Brain microvascular endothelial cell (primary cell): ENCODE data around the gene PPP2R1B.
A peak's percentile ranks its signal among the peaks of the same experiment; 100 is the strongest.

Source experiments
- DNase-seq: peaks from one replicate; pipeline ENCODE4 v3.0.0-alpha.2; 2020
- H3K27ac ChIP-seq: fragments of 250-450 bp; sonication (Bioruptor Pico); 2 replicates; pipeline ENCODE4 v1.5.1; 2020; ENCODE audit warnings: mild to moderate bottlenecking, moderate library complexity
- H3K27me3 ChIP-seq: fragments of 250-450 bp; sonication (Bioruptor Pico); replicated peaks from 2 replicates; pipeline ENCODE4 v1.5.1; 2020; ENCODE audit warnings: mild to moderate bottlenecking
- H3K36me3 ChIP-seq: fragments of 250-450 bp; sonication (Bioruptor Pico); replicated peaks from 2 replicates; pipeline ENCODE4 v1.5.1; 2020; ENCODE audit warnings: mild to moderate bottlenecking
- H3K4me3 ChIP-seq: 2 replicates; pipeline ENCODE4 v1.5.1; 2011; ENCODE audit warnings: low read depth, mild to moderate bottlenecking, control low read depth, low read length, moderate library complexity
- CTCF ChIP-seq: IDR thresholded peaks from 2 replicates; pipeline ENCODE4 v1.5.1; 2011; ENCODE audit warnings: low read depth, mild to moderate bottlenecking, moderate library complexity, low read length, control low read depth, inconsistent platforms; ENCODE audit errors: missing control alignments
- in situ Hi-C: cut with HindIII; loops from 2 replicates; pipeline ENCODE4 v1.10.0; 2017; ENCODE audit warnings: low sequenced_read_pairs, low pct_ligation_motif_present

The PPP2R1B gene

GRCh38 chr11:111749646-111750045, 16.5 kb downstream of the PPP2R1B start:
- Histone ChIP-seq H3K4me3 (no peak overlapping the region), H3K36me3 (peaks cover 53% of the 10 kb centered on the region), H3K27ac (no peak overlapping the region), H3K27me3 (no peaks in the 10 kb centered on the region)
- DNase-seq = no peak
- in situ Hi-C loops = no loop called here
- no peak for TF ChIP-seq CTCF

- H3K27ac ChIP-seq = no peak overlapping the region
- no peak for DNase-seq
- H3K4me3 ChIP-seq = no peak overlapping the region
- peaks cover 51% of the 10 kb centered on the region for H3K36me3 ChIP-seq
- in situ Hi-C loops = no loop called here
- TF ChIP-seq CTCF = no peak
- H3K27me3 ChIP-seq = no peaks in the 10 kb centered on the region
Measured at GRCh38 chr11:111748035-111748804, 18.0 kb downstream of the PPP2R1B start.

- no peak for TF ChIP-seq CTCF
- DNase-seq = no peak
- H3K36me3 ChIP-seq = peaks cover 43% of the 10 kb centered on the region
- H3K4me3 ChIP-seq = no peak overlapping the region
- in situ Hi-C loops = no loop called here
- H3K27ac ChIP-seq = peak overlapping the region; percentile 85
- no peaks in the 10 kb centered on the region for H3K27me3 ChIP-seq
Measured at GRCh38 chr11:111745719-111746504, 20.3 kb downstream of the PPP2R1B start.

GRCh38 chr11:111743700-111744099, 22.5 kb downstream of the PPP2R1B start:
- no peak for DNase-seq
- in situ Hi-C loops = no loop called here

GRCh38 chr11:111741751-111742150, 24.4 kb downstream of the PPP2R1B start:
- Histone ChIP-seq H3K4me3 (no peak overlapping the region), H3K27me3 (no peaks in the 10 kb centered on the region), H3K27ac (no peak overlapping the region), H3K36me3 (peaks cover 24% of the 10 kb centered on the region)
- TF ChIP-seq CTCF = no peak
- no peak for DNase-seq
- in situ Hi-C loops = no loop called here

More at GRCh38 chr11:111743700-111744099, 22.5 kb downstream of the PPP2R1B start:
- Histone ChIP-seq H3K27me3 (no peaks in the 10 kb centered on the region), H3K27ac (no peak overlapping the region), H3K36me3 (peaks cover 34% of the 10 kb centered on the region), H3K4me3 (no peak overlapping the region)
- TF ChIP-seq CTCF = no peak
